Heart left ventricle (tissue), 16 donors: ENCODE data around the gene MAGEA9B. TPM values are rescaled to one million over a fixed set of nuclear protein-coding genes. Genes with fewer than 3 reads are reported as not detected.
"Not testable (repeated sequence)": the region's sequence is repeated elsewhere in the genome, so short reads cannot be mapped to it uniquely, and the experiment has no call there.

ENCODE experiments used
- ATAC-seq, 4 donors: fragments of 200-7000 bp; cut with Tn5 transposase; one replicate each; pipeline ENCODE4 v1.9.1; 2020 to 2022; ENCODE audit warnings: moderate library complexity in 4 of 4, mild to moderate bottlenecking in 3 of 4, moderate number of reproducible peaks in 1 of 4
- DNase-seq, 5 donors: peaks; one replicate each; pipeline ENCODE4 v3.0.0-alpha.2; 2020
- H3K27ac ChIP-seq, 12 donors: fragments of 200-600 bp; sonication (generic) in 4 of 12; one replicate each; pipeline versions ENCODE4 v1.5.0 to v1.8.0; 2016 to 2022; ENCODE audit warnings: mild to moderate bottlenecking in 2 of 12
- H3K27me3 ChIP-seq, 9 donors: fragments of 200-600 bp; sonication (generic) in 2 of 9; one replicate each; pipeline versions ENCODE4 v1.5.1 to v1.8.0; 2016 to 2022; ENCODE audit warnings: mild to moderate bottlenecking in 3 of 9
- H3K36me3 ChIP-seq, 9 donors: fragments of 200-600 bp; sonication (generic) in 2 of 9; one replicate each; pipeline versions ENCODE4 v1.5.0 to v1.8.0; 2018 to 2022; ENCODE audit warnings: mild to moderate bottlenecking in 2 of 9
- H3K4me1 ChIP-seq, 12 donors: fragments of 200-600 bp; sonication (generic) in 4 of 12; one replicate each; pipeline versions ENCODE4 v1.5.0 to v1.8.0; 2016 to 2022; ENCODE audit warnings: mild to moderate bottlenecking in 3 of 12
- H3K4me3 ChIP-seq, 12 donors: fragments of 200-600 bp; sonication (generic) in 4 of 12; one replicate each; pipeline versions ENCODE4 v1.5.0 to v1.8.0; 2017 to 2022; ENCODE audit warnings: mild to moderate bottlenecking in 9 of 12, moderate library complexity in 4 of 12
- H3K9me3 ChIP-seq, 12 donors: fragments of 200-600 bp; sonication (generic) in 4 of 12; one replicate each; pipeline versions ENCODE4 v1.5.0 to v1.8.0; 2016 to 2022; ENCODE audit warnings: mild to moderate bottlenecking in 1 of 12
- POLR2A ChIP-seq, 2 donors: fragments of 450-650 bp; IDR thresholded peaks; one replicate each; pipeline ENCODE4 v1.6.1; 2017; ENCODE audit warnings: antibody characterized with exemption in 2 of 2, mild to moderate bottlenecking in 2 of 2, moderate library complexity in 2 of 2
- WGBS, 4 donors: extraction: QIAGEN DNeasy Blood & Tissue Kit in 2 of 4; methylation state at CpG; one replicate each; pipeline versions ENCODE4 v1.1.5 to v1.1.7; 2013 to 2018; 5-methylcytosine and 5-hydroxymethylcytosine counted together
- intact Hi-C, 10 donors: fragments of 100-400 bp; cut with DNase I; formaldehyde crosslinking; loops; one replicate each; pipeline versions ENCODE4 v1.11.1 to v1.14.2; 2022
- polyA plus RNA-seq, 2 donors: library from polyadenylated mRNA; stranded (reverse); fragments of 200-250 nt; gene quantifications; one replicate each; pipeline ENCODE4 v1.2.3, GENCODE V29; 2013
- total RNA-seq, 9 donors: library from RNA; depleted of rRNA in 2 of 9; stranded (reverse); fragments of >200 nt in 2 of 9; fragmentation: NEBNext Ultra II Directional in 3 of 9; extraction: Animal tissue kit (Norgen Biotek cat#: 25700) in 3 of 9; gene quantifications; one replicate each; pipeline versions ENCODE4 v1.1.0 to v1.2.4, GENCODE V29; 2016 to 2023
- TF ChIP-seq, protein P1 (sequence below), 12 donors: fragments of 200-600 bp; sonication (generic) in 4 of 12; IDR thresholded peaks; one replicate each; pipeline versions ENCODE4 v1.5.0 to v1.8.0; 2018 to 2022; ENCODE audit warnings: antibody characterized with exemption in 12 of 12, mild to moderate bottlenecking in 5 of 12
- donor health status: ischemic (EF 13 %, LVEDD 7.1; RV severe dilation, severe dysfunction).
- donor health status: healthy with polysubstance abuse.
- donor health status: DM: no; HTN: yes; CAD: no.
- donor health status: DM: no; HTN: no; CAD: no.
- donor health status: ischemic (EF 25% LVEDD 6.9; RV normal size, moderate dysfunction).
- donor health status: ischemic (EF 25% LVEDD 5.7; RV mildly dilated, moderate dysfunction).
- donor health status: healthy.
- donor health status: DM: yes; HTN: yes; CAD: no.
- donor health status: ischemic (EF 35%, LVEDD 5.7; RV mildly dilated, moderate dysfunction).
- donor health status: nonischemic (EF 11% LVEDD 7.7; RV severe dilation, severe dysfunction).
- donor health status: DM: yes; HTN: yes; CAD: no.
- donor health status: PGD.
- donor health status: ischemic (EF 29% LVEDD 5.4; RV normal size, mild dysfunction).
- donor health status: nonischemic (EF 23%, LVEDD 6.1; RV moderate dilation, normal function).

Gene MAGEA9B
- total and polyA plus RNA-seq, 11 donors: not detected

DNA sequence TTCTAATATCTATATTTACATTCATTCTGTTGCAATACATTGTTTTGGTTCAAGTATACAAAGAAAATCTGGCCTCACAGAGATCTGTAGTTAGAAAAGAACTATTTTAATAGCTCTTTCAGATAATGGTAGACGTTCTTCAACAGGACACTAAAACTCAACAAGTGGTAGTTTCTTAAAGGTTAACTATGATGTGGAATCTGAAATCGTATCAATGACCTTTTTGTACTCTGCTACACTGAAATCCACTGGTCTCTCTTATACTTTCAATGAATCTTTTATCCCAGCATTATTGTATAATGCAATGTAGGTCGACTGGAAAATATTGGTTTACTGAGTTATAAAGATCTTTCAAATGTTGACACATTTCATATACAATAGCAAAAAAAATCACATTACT, 31.6 kb upstream of the MAGEA9B start:
- no peak overlapping the region for H3K4me3 ChIP-seq
- H3K4me1 ChIP-seq: peaks cover 0 to 15% (median 0%) of the 10 kb centered on the region in 12 donors
- no peak overlapping the region for H3K27ac ChIP-seq
- TF ChIP-seq, protein P1, sequence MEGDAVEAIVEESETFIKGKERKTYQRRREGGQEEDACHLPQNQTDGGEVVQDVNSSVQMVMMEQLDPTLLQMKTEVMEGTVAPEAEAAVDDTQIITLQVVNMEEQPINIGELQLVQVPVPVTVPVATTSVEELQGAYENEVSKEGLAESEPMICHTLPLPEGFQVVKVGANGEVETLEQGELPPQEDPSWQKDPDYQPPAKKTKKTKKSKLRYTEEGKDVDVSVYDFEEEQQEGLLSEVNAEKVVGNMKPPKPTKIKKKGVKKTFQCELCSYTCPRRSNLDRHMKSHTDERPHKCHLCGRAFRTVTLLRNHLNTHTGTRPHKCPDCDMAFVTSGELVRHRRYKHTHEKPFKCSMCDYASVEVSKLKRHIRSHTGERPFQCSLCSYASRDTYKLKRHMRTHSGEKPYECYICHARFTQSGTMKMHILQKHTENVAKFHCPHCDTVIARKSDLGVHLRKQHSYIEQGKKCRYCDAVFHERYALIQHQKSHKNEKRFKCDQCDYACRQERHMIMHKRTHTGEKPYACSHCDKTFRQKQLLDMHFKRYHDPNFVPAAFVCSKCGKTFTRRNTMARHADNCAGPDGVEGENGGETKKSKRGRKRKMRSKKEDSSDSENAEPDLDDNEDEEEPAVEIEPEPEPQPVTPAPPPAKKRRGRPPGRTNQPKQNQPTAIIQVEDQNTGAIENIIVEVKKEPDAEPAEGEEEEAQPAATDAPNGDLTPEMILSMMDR (IDR thresholded peaks at IDR 0.05): no peak
- WGBS, 4 donors: 48 to 79% (median 67%) methylated on average over 3 of the region's 3 CpGs
- no peaks in the 10 kb centered on the region for H3K27me3 ChIP-seq
- intact Hi-C loops: no loop called here
- DNase-seq (no peak), ATAC-seq (no peak)
- no peaks in the 10 kb centered on the region for H3K9me3 ChIP-seq
- H3K36me3 ChIP-seq: no peaks in the 10 kb centered on the region

DNA sequence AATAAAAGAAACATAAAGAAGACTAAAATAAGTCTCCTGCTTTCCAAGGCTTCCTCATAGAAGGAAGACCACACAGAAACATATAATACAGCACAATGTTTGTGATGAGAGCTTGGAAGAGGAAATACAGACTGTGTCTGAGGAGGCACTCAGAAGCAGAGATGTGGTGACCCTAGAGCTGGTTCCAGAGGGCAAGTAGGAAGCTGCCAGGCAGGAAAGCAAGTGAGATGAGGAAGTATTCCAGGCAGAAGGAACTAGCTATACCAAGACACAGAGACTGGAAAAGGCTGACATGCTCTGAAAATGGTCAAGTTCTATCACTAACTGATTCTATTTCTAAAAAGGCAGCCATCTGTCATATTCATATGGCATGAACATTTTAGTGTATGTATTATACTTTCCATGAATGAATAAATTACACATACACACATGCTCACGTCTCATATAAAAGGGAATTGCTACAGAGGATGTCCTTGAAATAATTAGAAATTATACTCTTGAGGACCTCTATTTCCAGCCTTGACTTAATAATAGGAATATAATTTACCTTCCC, 24.4 kb upstream of the MAGEA9B start:
- Histone ChIP-seq H3K9me3 (no peaks in the 10 kb centered on the region), H3K4me3 (no peak overlapping the region), H3K27me3 (no peaks in the 10 kb centered on the region), H3K27ac (no peak overlapping the region), H3K36me3 (peaks cover 0 to 17% (median 2%) of the 10 kb centered on the region in 9 donors), H3K4me1 (peaks cover 0 to 3% (median 0%) of the 10 kb centered on the region in 12 donors)
- WGBS, 4 donors: 39 to 87% (median 63%) methylated on average over 1 of the region's 1 CpG
- ATAC-seq (no peak), DNase-seq (no peak)
- intact Hi-C loops: no loop called here
- TF ChIP-seq POLR2A (IDR thresholded peaks at IDR 0.05): no peak
- TF ChIP-seq, protein P1 (IDR thresholded peaks at IDR 0.05): no peak

DNA sequence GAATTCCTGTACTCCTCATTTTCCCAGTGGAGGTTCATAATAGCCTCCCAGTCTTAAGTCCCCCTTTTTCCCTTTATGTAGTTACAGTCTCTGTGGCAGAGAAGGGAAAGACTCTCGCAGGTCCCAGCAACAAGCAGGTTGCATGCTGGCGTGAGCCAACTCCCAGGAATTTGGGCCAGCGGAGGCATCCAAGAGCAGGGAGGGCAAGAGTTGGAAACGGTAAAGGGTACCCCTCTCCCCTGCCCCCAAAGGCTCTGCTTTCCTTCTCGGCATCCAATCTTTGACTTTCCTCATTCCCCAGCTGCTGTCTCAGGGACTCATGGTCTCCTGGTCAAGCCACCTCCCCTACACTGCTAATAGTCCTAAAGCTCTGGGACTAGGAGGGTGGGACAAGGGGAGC, 23.3 kb upstream of the MAGEA9B start:
- ATAC-seq: no peak
- Histone ChIP-seq H3K4me1 (peaks cover 0 to 6% (median 0%) of the 10 kb centered on the region in 12 donors), H3K4me3 (no peak overlapping the region), H3K27ac (no peak overlapping the region), H3K36me3 (peaks cover 0 to 19% (median 3%) of the 10 kb centered on the region in 9 donors), H3K27me3 (no peaks in the 10 kb centered on the region), H3K9me3 (no peaks in the 10 kb centered on the region)
- no peak for DNase-seq
- TF ChIP-seq, protein P1 (IDR thresholded peaks at IDR 0.05): no peak
- TF ChIP-seq POLR2A (IDR thresholded peaks at IDR 0.05): no peak
- WGBS, 4 donors: 60 to 93% (median 74%) methylated on average over 5 of the region's 5 CpGs
- intact Hi-C loops: no loop called here

DNA sequence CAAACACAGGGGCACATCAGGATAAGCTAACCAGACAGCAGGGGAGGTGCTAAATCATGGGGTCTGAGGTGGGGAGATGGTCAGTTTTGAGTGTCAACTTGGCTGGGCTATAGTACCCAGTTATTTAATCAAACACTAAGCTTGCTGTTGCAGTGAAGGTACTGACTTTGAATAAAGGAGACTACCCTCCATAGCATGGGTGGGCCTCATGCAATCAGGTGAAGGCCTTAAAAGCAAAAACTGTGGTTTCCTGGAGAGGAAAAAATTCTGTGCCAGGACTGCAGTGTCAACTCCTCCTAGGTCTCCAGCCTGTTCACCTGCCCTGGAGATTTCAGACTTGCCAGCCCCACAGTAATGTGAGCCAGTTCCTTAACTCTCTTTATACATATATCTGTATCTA, 20.4 kb upstream of the MAGEA9B start:
- intact Hi-C loops: no loop called here
- no peaks in the 10 kb centered on the region for H3K27me3 ChIP-seq
- no peak for TF ChIP-seq POLR2A (IDR thresholded peaks at IDR 0.05)
- H3K9me3 ChIP-seq: no peaks in the 10 kb centered on the region
- no peak for DNase-seq
- ATAC-seq: no peak
- H3K4me3 ChIP-seq: no peak overlapping the region
- peaks cover 0 to 6% (median 0%) of the 10 kb centered on the region in 12 donors for H3K4me1 ChIP-seq
- no peak overlapping the region for H3K27ac ChIP-seq
- peaks cover 0 to 33% (median 10%) of the 10 kb centered on the region in 9 donors for H3K36me3 ChIP-seq

DNA sequence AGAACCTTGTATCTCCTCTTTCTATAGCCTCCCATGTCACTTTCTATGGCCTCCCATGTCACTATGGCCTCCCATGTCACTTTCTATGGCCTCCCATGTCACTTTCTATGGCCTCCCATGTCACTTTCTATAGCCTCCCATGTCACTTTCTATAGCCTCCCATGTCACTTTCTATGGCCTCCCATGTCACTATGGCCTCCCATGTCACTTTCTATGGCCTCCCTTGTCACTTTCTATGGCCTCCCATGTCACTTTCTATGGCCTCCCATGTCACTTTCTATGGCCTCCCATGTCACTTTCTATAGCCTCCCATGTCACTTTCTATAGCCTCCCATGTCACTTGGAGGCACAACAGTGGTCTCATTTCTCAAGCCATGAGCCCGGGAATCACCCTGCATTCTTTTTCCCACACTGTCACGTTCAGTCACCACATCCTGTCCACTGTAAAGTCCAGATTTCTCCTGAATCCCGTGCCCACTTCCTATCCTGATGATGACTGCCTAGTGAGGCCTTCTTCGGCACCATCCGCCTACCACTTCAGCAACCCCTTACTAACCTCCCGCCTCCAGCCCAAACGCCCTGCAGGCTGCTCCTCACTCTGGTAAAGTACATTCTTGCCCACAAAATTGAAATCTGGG, 18.1 kb upstream of the MAGEA9B start:
- intact Hi-C loops, DNase-seq, H3K4me3 ChIP-seq, H3K27me3 ChIP-seq, H3K27ac ChIP-seq, ATAC-seq, H3K4me1 ChIP-seq, H3K9me3 ChIP-seq: not testable (repeated sequence)
- 73 to 89% (median 77%) methylated on average over 7 of the region's 7 CpGs for WGBS, 4 donors
- peaks cover 0 to 39% (median 10%) of the 10 kb centered on the region in 9 donors for H3K36me3 ChIP-seq

DNA sequence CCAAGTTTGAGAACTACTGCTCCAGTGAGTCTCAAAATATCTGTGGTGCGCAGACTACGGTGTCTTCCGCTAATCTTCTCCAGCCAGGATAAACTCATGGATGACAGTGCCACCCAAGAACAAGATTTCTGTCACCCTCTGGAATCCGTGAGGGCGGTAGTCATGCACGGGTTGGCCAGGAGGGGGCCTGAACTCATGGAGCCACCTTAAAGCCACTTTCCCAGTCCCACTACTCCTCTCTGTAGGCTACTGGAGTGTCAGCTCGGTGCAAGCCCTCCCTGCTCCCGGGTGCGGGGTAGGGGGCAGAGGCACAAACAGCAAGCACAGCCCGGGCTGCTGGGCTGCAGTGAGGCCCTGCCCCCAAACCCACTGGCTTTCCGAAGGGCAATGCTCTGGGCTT, 11.3 kb upstream of the MAGEA9B start:
- peak in 2 of 4 donors; percentile 33 to 37 for ATAC-seq
- H3K4me1 ChIP-seq, H3K27me3 ChIP-seq, intact Hi-C loops, DNase-seq, H3K27ac ChIP-seq, H3K9me3 ChIP-seq, H3K4me3 ChIP-seq: not testable (repeated sequence)
- 14 to 45% methylated on average over 3 of the region's 11 CpGs; no CpG with 5 or more reads in 2 of the 4 donors for WGBS, 4 donors
- peaks cover 0 to 15% (median 3%) of the 10 kb centered on the region in 9 donors for H3K36me3 ChIP-seq

DNA sequence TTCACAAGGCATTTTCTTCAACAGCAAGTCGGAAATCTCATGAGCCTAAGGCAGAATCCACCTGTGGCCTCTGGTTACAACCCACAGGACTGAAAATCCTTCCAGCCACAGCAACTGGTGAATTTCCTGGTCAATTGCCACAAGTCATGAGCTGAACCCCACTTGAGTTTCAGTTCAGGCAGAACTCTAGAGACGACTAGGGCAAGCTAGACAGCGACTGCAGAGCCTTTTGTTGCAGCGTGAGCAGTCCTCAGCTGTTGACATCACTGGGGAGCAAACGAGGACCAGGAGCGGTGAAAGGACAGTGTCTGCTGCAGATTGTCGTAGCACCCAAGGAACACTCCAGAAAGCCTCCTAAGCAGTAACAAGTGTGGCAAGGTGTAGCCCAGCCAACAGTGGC, 8.7 kb upstream of the MAGEA9B start:
- H3K27me3 ChIP-seq, H3K9me3 ChIP-seq, ATAC-seq, H3K36me3 ChIP-seq, H3K4me1 ChIP-seq, H3K4me3 ChIP-seq, DNase-seq, H3K27ac ChIP-seq, intact Hi-C loops: not testable (repeated sequence)
- no CpG with 5 or more reads among the region's 7 CpGs for WGBS, 4 donors

DNA sequence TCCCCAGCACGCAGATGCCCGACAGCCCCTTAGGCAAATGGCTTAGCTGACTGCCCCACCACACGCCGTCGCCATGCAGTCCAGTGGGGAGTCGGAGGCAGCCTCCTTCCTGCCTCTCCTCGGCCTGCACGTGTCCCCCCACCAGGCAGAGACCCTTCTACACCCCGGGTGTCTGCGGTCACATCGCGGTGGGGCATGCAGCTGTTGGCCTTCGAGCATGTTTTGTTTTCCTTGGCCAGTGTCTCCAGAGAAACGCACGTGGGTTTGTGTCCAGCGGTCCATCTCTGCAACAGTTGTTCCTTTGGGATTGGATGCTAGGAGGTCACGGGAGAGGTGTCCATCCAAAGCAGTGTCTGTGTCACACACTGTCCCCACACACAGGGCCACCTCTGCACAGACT, 8.0 kb upstream of the MAGEA9B start, which contains the start of gene HSFX2:
Gene HSFX2 (minus strand): TSS at position 101 of the 400 bp plus-strand sequence. CDS start 614 bp downstream, outside the sequence.
- no CpG with 5 or more reads among the region's 17 CpGs for WGBS, 4 donors

More for the DNA sequence above, 8.0 kb upstream of the MAGEA9B start, which contains the start of gene HSFX2:
- H3K27ac ChIP-seq, H3K4me1 ChIP-seq, H3K36me3 ChIP-seq, H3K27me3 ChIP-seq, intact Hi-C loops, H3K4me3 ChIP-seq, H3K9me3 ChIP-seq, ATAC-seq, DNase-seq: not testable (repeated sequence)
